Measurements from ENCODE around the gene SULT4A1.

Gene SULT4A1

GRCh38 chr22:43894122-43894521 lies 31.8 kb upstream of the SULT4A1 start:
- peaks cover 30% of the 10 kb centered on the region for H3K27me3 ChIP-seq (replicated peaks)

DNA sequence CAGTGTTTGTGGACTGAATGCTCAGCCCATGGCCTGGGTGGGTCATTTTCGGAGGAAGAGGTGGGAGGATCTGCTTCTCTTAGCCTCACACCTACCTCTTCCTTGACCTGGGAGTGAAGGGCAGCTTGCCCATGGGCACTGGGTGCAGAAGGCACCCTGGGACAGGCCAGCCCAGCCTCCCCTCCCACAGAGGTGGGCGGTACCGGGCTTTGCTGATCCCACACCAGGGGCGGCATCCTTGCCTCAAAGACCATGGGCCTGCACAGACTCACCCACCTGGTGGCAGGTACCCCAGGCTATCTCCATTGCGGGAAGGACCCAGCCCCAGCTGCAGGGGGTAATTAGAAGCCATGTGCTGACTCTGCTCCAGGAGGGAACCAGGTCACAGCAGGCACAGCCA lies 31.0 kb upstream of the SULT4A1 start:
- no peak overlapping the region for H3K27ac ChIP-seq
- in situ Hi-C loops (cut with HindIII; ENCODE audit: low pct_ligation_motif_present, low sequenced_read_pairs), result no loop called here
- H3K27me3 ChIP-seq (replicated peaks), result peaks cover 32% of the 10 kb centered on the region
- H3K36me3 ChIP-seq (replicated peaks), result no peaks in the 10 kb centered on the region
- H3K4me3 ChIP-seq (ENCODE audit: low read depth, low read length), result no peak overlapping the region
- DNase-seq, result no peak
- TF ChIP-seq, protein P1, sequence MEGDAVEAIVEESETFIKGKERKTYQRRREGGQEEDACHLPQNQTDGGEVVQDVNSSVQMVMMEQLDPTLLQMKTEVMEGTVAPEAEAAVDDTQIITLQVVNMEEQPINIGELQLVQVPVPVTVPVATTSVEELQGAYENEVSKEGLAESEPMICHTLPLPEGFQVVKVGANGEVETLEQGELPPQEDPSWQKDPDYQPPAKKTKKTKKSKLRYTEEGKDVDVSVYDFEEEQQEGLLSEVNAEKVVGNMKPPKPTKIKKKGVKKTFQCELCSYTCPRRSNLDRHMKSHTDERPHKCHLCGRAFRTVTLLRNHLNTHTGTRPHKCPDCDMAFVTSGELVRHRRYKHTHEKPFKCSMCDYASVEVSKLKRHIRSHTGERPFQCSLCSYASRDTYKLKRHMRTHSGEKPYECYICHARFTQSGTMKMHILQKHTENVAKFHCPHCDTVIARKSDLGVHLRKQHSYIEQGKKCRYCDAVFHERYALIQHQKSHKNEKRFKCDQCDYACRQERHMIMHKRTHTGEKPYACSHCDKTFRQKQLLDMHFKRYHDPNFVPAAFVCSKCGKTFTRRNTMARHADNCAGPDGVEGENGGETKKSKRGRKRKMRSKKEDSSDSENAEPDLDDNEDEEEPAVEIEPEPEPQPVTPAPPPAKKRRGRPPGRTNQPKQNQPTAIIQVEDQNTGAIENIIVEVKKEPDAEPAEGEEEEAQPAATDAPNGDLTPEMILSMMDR (IDR thresholded peaks at IDR 0.05; ENCODE audit: low read depth, low read length, missing control alignments), result no peak

More at GRCh38 chr22:43894122-43894521, 31.8 kb upstream of the SULT4A1 start:
- TF ChIP-seq, protein P1 (IDR thresholded peaks at IDR 0.05; ENCODE audit: low read depth, low read length, missing control alignments), result no peak
- in situ Hi-C loops (cut with HindIII; ENCODE audit: low pct_ligation_motif_present, low sequenced_read_pairs), result no loop called here
- Histone ChIP-seq H3K36me3 (replicated peaks) (no peaks in the 10 kb centered on the region), H3K27ac (no peak overlapping the region), H3K4me3 (ENCODE audit: low read depth, low read length) (no peak overlapping the region)
- no peak for DNase-seq

- Histone ChIP-seq H3K27me3 (replicated peaks) (peaks cover 33% of the 10 kb centered on the region), H3K36me3 (replicated peaks) (no peaks in the 10 kb centered on the region), H3K27ac (no peak overlapping the region), H3K4me3 (ENCODE audit: low read depth, low read length) (no peak overlapping the region)
- in situ Hi-C loops (cut with HindIII; ENCODE audit: low pct_ligation_motif_present, low sequenced_read_pairs), result no loop called here
- TF ChIP-seq, protein P1 (IDR thresholded peaks at IDR 0.05; ENCODE audit: low read depth, low read length, missing control alignments), result no peak
- DNase-seq, result no peak
Measured at GRCh38 chr22:43892183-43892894, 30.0 kb upstream of the SULT4A1 start.

DNA sequence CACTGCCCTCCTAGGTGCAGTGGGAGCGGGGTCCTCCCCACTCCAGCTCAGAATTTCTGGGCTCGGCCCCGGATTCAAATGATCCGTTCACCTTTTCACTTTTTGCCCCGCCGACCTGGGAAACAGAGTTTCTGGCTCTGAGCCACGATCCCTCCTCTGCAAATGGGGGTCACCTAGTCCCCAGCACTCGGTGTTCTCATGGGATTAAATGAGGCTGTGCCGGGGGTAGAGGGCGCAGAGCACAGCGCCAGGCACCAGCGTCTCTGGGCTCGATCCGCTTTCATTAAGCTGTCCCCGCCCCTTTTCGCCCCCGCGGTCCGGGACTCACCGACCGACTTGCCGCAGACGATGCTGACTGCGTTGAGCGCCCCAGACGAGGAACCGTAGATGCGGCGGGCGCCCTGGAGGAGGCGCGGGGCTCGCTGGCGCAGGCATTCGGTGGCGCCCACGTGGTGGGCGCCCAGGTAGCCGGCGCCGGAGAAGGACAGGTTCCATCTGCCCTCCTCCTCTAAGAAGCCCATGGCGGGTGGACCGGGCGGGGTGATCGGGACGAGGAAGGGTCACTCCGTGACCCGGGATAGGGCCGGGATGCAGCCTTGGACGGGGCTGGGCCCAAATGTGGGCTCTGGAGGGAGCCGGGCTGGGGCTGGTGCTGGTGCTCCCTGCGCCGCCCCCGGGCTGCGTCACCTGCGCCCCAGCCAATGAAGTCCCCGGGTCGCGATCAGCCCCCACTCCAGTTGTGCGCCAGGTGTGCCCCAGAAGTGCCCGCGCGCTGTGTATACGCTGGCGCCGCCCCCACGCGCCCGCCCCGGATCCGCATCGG lies 29.3 kb upstream of the SULT4A1 start, which contains the start of gene PNPLA5:
Gene PNPLA5 (minus strand): TSS at position 654 of the 823 bp plus-strand sequence. CDS start 133 bp downstream, at position 521.
- TF ChIP-seq, protein P1 (IDR thresholded peaks at IDR 0.05; ENCODE audit: low read depth, low read length, missing control alignments), result no peak
- in situ Hi-C loops (cut with HindIII; ENCODE audit: low pct_ligation_motif_present, low sequenced_read_pairs), result no loop called here
- peak; percentile 28 for DNase-seq
- H3K27ac ChIP-seq, result no peak within 1 kb of the TSS
- H3K36me3 ChIP-seq (replicated peaks), result no peaks in the 10 kb centered on the region
- peaks cover 35% of the 10 kb centered on the region for H3K27me3 ChIP-seq (replicated peaks)
- H3K4me3 ChIP-seq (ENCODE audit: low read depth, low read length), result no peak within 1 kb of the TSS

GRCh38 chr22:43890901-43891331 lies 28.6 kb upstream of the SULT4A1 start:
- Histone ChIP-seq H3K4me3 (ENCODE audit: low read depth, low read length) (no peak overlapping the region), H3K27me3 (replicated peaks) (peaks cover 35% of the 10 kb centered on the region), H3K27ac (no peak overlapping the region), H3K36me3 (replicated peaks) (no peaks in the 10 kb centered on the region)
- DNase-seq, result no peak
- TF ChIP-seq, protein P1 (IDR thresholded peaks at IDR 0.05; ENCODE audit: low read depth, low read length, missing control alignments), result no peak
- in situ Hi-C loops (cut with HindIII; ENCODE audit: low pct_ligation_motif_present, low sequenced_read_pairs), result no loop called here
